ENCODE data around the gene STOX1.

DNA sequence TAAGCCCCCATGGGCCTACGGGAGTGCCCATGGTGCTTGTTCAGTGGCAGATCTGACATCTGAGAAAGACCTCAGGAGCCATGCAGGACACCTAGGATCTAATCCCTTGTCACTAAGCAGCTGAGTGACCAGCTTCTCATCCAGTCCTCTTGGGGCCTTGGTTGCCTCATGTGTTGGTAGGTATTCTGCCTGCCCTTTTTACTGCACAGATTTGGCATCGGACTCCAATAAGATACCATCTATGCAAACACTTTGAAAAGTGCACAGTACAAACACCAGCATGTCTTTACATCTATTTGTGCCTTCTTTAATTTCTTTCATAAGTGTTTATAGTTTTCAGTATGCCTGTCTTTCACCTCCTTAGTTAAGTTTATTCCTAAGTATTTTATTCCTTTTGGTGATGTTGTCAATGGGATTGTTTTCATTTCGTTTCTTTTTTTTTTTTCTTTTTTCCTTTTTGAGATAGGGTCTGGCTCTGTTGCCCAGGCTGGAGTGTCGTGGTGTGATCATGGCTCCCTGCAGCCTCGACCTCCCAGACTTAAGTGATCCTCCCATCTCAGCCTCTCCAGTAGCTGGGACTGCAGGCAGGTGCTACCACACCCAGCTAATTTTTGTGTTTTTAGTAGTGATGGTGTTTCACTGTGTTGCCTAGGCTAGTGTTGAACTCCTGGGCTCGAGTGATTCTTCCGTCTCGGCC is 10.4 kb downstream of the STOX1 start:
- TF ChIP-seq EZH2phosphoT487 (IDR thresholded peaks at IDR 0.05; ENCODE audit: low read depth, severe bottlenecking, unreplicated experiment) (no peak), CTCF (IDR thresholded peaks at IDR 0.05; ENCODE audit: poor library complexity) (no peak), EZH2 (IDR thresholded peaks at IDR 0.05; ENCODE audit: borderline replicate concordance) (no peak)
